Neural cell (in vitro differentiated cells): ENCODE data around the gene DACH1.

Experiments used
- CTCF ChIP-seq: fragments of 450-650 bp; IDR thresholded peaks from 2 replicates; pipeline ENCODE4 v1.5.1; 2014; ENCODE audit warnings: antibody characterized with exemption, mild to moderate bottlenecking, moderate library complexity; ENCODE audit not compliant: poor library complexity, severe bottlenecking
- EP300 ChIP-seq: fragments of 450-650 bp; conservative IDR thresholded peaks from 2 replicates; pipeline ENCODE4 v1.6.1; 2014; ENCODE audit warnings: antibody characterized with exemption, mild to moderate bottlenecking, moderate library complexity; ENCODE audit not compliant: poor library complexity, severe bottlenecking
- EZH2 ChIP-seq: fragments of 200-600, 300-800 bp; shearing (Covaris generic), sonication (generic); IDR thresholded peaks from 2 replicates; pipeline ENCODE4 v1.6.1; 2014; ENCODE audit warnings: antibody characterized with exemption, low read length, borderline replicate concordance, mild to moderate bottlenecking; ENCODE audit not compliant: insufficient read depth, poor library complexity, severe bottlenecking
- POLR2AphosphoS5 ChIP-seq: IDR thresholded peaks from 2 replicates; pipeline ENCODE4 v1.6.1; 2012
- RAD21 ChIP-seq: fragments of 450-650 bp; conservative IDR thresholded peaks from 2 replicates; pipeline ENCODE4 v1.6.1; 2014; ENCODE audit warnings: antibody characterized with exemption, mild to moderate bottlenecking, moderate library complexity
- SMC3 ChIP-seq: fragments of 450-650 bp; conservative IDR thresholded peaks from 2 replicates; pipeline ENCODE4 v1.6.1; 2014; ENCODE audit warnings: antibody characterized with exemption, mild to moderate bottlenecking, moderate library complexity; ENCODE audit not compliant: poor library complexity
- TAF1 ChIP-seq: IDR thresholded peaks from 2 replicates; pipeline ENCODE4 v1.6.1; 2012; ENCODE audit warnings: low read depth
- TF ChIP-seq, protein P1 (sequence below): IDR thresholded peaks from 2 replicates; pipeline ENCODE4 v1.6.1; 2012; ENCODE audit warnings: borderline replicate concordance

- TF ChIP-seq EZH2 (no peak), CTCF (no peak), TAF1 (no peak), SMC3 (no peak), POLR2AphosphoS5 (no peak), EP300 (no peak), RAD21 (no peak)
- TF ChIP-seq, protein P1, sequence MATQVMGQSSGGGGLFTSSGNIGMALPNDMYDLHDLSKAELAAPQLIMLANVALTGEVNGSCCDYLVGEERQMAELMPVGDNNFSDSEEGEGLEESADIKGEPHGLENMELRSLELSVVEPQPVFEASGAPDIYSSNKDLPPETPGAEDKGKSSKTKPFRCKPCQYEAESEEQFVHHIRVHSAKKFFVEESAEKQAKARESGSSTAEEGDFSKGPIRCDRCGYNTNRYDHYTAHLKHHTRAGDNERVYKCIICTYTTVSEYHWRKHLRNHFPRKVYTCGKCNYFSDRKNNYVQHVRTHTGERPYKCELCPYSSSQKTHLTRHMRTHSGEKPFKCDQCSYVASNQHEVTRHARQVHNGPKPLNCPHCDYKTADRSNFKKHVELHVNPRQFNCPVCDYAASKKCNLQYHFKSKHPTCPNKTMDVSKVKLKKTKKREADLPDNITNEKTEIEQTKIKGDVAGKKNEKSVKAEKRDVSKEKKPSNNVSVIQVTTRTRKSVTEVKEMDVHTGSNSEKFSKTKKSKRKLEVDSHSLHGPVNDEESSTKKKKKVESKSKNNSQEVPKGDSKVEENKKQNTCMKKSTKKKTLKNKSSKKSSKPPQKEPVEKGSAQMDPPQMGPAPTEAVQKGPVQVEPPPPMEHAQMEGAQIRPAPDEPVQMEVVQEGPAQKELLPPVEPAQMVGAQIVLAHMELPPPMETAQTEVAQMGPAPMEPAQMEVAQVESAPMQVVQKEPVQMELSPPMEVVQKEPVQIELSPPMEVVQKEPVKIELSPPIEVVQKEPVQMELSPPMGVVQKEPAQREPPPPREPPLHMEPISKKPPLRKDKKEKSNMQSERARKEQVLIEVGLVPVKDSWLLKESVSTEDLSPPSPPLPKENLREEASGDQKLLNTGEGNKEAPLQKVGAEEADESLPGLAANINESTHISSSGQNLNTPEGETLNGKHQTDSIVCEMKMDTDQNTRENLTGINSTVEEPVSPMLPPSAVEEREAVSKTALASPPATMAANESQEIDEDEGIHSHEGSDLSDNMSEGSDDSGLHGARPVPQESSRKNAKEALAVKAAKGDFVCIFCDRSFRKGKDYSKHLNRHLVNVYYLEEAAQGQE, result no peak
These were observed 144.8 kb downstream of the DACH1 start for GRCh38 chr13:71722206-71722605.
